Panc1 (cell line): ENCODE data around the gene KIF17. TPM values are rescaled to one million over a fixed set of nuclear protein-coding genes. Genes with fewer than 3 reads are reported as not detected.

Experiments used
- ATAC-seq: fragments of 200-7000 bp; cut with Tn5 transposase; 2 replicates; pipeline ENCODE4 v1.9.1; 2020; ENCODE audit warnings: mild to moderate bottlenecking, moderate library complexity
- BruUV-seq: library from RNA; stranded (reverse); fragments of 400-500 nt; replicated peaks from 2 replicates; lab custom pipeline; 2021; lab: Mats Ljungman, UMichigan
- CTCF ChIA-PET: fragments of 300-600 bp; sonication (Branson Sonifier 250); formaldehyde crosslinking; loops from one replicate; lab custom pipeline; 2022; ENCODE audit warnings: antibody characterized with exemption; lab: Charles Lee
- POLR2A ChIA-PET: fragments of 300-600 bp; sonication (Branson Sonifier 250); formaldehyde crosslinking; loops from one replicate; lab custom pipeline; 2022; ENCODE audit warnings: antibody characterized with exemption; lab: Charles Lee
- DNase-seq: peaks from one replicate; pipeline ENCODE4 v3.0.0-alpha.2; 2010; ENCODE audit warnings: low read depth, low spot score
- H3K27ac ChIP-seq: 2 replicates; pipeline ENCODE4 v1.5.1; 2011; ENCODE audit warnings: mild to moderate bottlenecking, low read length, inconsistent platforms
- H3K27me3 ChIP-seq: fragments of 200-500 bp; sonication (Bioruptor generic); 2 replicates; pipeline ENCODE4 v1.6.0; 2014; ENCODE audit warnings: low read length, inconsistent platforms; ENCODE audit not compliant: control insufficient read depth, insufficient read depth
- H3K36me3 ChIP-seq: fragments of 200-500 bp; sonication (Bioruptor generic); 2 replicates; pipeline ENCODE4 v1.5.1; 2014; ENCODE audit warnings: inconsistent platforms, mild to moderate bottlenecking, low read length, moderate library complexity; ENCODE audit not compliant: control insufficient read depth, insufficient read depth
- H3K4me1 ChIP-seq: 2 replicates; pipeline ENCODE4 v1.5.1; 2011; ENCODE audit warnings: inconsistent platforms, mild to moderate bottlenecking, low read length, moderate library complexity; ENCODE audit not compliant: control insufficient read depth, insufficient read depth
- H3K4me3 ChIP-seq, 2 experiments: 2 replicates each; pipeline ENCODE4 v1.5.1; 2011 to 2012; ENCODE audit warnings: low read depth in 2 of 2, low read length in 2 of 2, mild to moderate bottlenecking in 2 of 2, inconsistent platforms in 1 of 2, moderate library complexity in 1 of 2
- H3K9me3 ChIP-seq: fragments of 200-500 bp; sonication (Bioruptor generic); 2 replicates; pipeline ENCODE4 v1.5.1; 2014; ENCODE audit warnings: low read depth, mild to moderate bottlenecking, inconsistent platforms, low read length, moderate library complexity; ENCODE audit not compliant: control insufficient read depth, insufficient read depth
- POLR2AphosphoS5 ChIP-seq: IDR thresholded peaks from 2 replicates; pipeline ENCODE4 v1.6.1; 2012; ENCODE audit warnings: mild to moderate bottlenecking, low read depth, low read length, moderate library complexity
- SIN3A ChIP-seq: IDR thresholded peaks from 2 replicates; pipeline ENCODE4 v1.6.1; 2012; ENCODE audit warnings: low read depth, mild to moderate bottlenecking, low read length, moderate library complexity, borderline replicate concordance; ENCODE audit not compliant: insufficient read depth
- TCF7L2 ChIP-seq: IDR thresholded peaks from 2 replicates; pipeline ENCODE4 v1.6.1; 2011; ENCODE audit warnings: mild to moderate bottlenecking, low read depth, low read length, inconsistent platforms
- in situ Hi-C: cut with HindIII; loops from 2 replicates; pipeline ENCODE4 v1.10.0; 2016; ENCODE audit warnings: low sequenced_read_pairs, low pct_unique_long_range_greater_than_20kb
- intact Hi-C: fragments of 100-400 bp; cut with micrococcal nuclease; formaldehyde crosslinking; loops from one replicate; pipeline ENCODE4 v1.10.0; 2022; ENCODE audit not compliant: unreplicated experiment
- total RNA-seq: library from RNA; stranded (reverse); gene quantifications from one replicate; pipeline ENCODE4 v1.2.1, GENCODE V29; 2021; ENCODE audit not compliant: unreplicated experiment
- TF ChIP-seq, protein P1 (sequence below), 2 experiments: IDR thresholded peaks; 2 replicates each; pipeline ENCODE4 v1.6.1; 2011 to 2012; ENCODE audit warnings: low read depth in 2 of 2, control low read depth in 1 of 2, low read length in 1 of 2, mild to moderate bottlenecking in 1 of 2, moderate library complexity in 1 of 2; ENCODE audit not compliant: insufficient read depth in 1 of 2
- TF ChIP-seq, protein P2 (sequence below): fragments of 450-650 bp; IDR thresholded peaks from 2 replicates; pipeline ENCODE4 v1.5.1; 2017; ENCODE audit warnings: mild to moderate bottlenecking

Gene KIF17
- total RNA-seq, 1 experiment from 2014 or later: 3.9 TPM

DNA sequence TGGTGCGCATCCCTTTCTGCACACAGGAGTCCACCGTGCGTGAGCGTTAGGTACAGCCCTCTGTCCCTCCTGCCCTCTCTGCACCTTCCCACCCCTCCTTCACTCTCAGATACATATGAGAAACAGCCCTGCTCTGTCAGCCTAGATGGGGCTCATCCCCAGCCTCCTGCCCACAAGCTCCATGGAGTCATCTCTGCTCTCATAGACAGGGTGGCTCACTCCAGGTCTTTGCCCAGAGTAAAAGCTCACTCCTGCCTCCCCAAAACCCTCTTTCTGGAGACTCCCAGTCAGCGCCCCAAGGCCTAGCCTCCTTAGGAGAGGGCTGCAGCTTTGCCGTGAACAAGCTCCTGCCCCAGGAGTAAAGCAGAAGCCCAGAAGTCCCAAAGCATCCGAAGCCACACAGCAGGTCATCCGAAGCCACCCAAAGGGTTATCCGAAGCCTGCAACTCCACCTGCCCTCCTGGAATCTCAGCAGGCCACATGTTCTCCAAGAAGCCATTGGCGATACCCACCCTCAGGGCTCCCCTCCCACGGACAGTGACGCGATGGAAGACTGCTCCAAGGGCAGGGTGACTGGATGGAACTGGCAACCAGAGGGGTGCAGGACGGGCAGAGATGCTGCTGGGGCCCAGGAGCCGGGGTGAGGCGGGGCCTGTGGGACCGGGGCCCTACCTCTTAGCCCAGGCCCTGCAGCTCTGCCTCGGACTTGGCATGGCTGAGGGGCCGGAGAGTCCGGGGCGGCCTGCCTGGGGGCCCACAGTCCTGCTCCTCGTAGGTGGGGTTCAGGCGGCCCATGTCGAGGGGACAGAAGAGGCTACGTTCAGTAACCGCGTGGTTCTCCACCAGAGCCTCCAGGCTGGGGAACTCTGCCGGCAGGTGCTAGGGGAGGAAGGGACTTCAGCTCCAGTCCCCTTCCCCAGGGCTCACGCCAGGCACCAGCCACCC lies 3.6 kb upstream of the KIF17 start:
- H3K4me3 ChIP-seq: no peak overlapping the region
- DNase-seq (no peak), ATAC-seq (no peak)
- intact Hi-C loops (no loop called here), in situ Hi-C loops (no loop called here)
- ChIA-PET CTCF (no interaction called here), POLR2A (interaction anchor here (0.7 kb wide), 1 partner anchor 52 kb away, joined by 4 read pairs; no protein-coding TSS in a partner anchor)
- peaks cover 3% of the 10 kb centered on the region; the same call in 1 of the 2 replicates for H3K4me1 ChIP-seq
- H3K9me3 ChIP-seq: no peaks in the 10 kb centered on the region
- TF ChIP-seq SIN3A: no peak
- TF ChIP-seq, protein P1, sequence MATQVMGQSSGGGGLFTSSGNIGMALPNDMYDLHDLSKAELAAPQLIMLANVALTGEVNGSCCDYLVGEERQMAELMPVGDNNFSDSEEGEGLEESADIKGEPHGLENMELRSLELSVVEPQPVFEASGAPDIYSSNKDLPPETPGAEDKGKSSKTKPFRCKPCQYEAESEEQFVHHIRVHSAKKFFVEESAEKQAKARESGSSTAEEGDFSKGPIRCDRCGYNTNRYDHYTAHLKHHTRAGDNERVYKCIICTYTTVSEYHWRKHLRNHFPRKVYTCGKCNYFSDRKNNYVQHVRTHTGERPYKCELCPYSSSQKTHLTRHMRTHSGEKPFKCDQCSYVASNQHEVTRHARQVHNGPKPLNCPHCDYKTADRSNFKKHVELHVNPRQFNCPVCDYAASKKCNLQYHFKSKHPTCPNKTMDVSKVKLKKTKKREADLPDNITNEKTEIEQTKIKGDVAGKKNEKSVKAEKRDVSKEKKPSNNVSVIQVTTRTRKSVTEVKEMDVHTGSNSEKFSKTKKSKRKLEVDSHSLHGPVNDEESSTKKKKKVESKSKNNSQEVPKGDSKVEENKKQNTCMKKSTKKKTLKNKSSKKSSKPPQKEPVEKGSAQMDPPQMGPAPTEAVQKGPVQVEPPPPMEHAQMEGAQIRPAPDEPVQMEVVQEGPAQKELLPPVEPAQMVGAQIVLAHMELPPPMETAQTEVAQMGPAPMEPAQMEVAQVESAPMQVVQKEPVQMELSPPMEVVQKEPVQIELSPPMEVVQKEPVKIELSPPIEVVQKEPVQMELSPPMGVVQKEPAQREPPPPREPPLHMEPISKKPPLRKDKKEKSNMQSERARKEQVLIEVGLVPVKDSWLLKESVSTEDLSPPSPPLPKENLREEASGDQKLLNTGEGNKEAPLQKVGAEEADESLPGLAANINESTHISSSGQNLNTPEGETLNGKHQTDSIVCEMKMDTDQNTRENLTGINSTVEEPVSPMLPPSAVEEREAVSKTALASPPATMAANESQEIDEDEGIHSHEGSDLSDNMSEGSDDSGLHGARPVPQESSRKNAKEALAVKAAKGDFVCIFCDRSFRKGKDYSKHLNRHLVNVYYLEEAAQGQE (IDR thresholded peaks at IDR 0.05; ENCODE audit: insufficient read depth in 1 of 2, low read depth in 2 of 2, low read length in 1 of 2): no peak
- TF ChIP-seq TCF7L2: no peak
- TF ChIP-seq, protein P2, sequence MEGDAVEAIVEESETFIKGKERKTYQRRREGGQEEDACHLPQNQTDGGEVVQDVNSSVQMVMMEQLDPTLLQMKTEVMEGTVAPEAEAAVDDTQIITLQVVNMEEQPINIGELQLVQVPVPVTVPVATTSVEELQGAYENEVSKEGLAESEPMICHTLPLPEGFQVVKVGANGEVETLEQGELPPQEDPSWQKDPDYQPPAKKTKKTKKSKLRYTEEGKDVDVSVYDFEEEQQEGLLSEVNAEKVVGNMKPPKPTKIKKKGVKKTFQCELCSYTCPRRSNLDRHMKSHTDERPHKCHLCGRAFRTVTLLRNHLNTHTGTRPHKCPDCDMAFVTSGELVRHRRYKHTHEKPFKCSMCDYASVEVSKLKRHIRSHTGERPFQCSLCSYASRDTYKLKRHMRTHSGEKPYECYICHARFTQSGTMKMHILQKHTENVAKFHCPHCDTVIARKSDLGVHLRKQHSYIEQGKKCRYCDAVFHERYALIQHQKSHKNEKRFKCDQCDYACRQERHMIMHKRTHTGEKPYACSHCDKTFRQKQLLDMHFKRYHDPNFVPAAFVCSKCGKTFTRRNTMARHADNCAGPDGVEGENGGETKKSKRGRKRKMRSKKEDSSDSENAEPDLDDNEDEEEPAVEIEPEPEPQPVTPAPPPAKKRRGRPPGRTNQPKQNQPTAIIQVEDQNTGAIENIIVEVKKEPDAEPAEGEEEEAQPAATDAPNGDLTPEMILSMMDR: no peak
- no peak for TF ChIP-seq POLR2AphosphoS5
- H3K36me3 ChIP-seq: no peaks in the 10 kb centered on the region
- no TSS peak for BruUV-seq
- H3K27me3 ChIP-seq: no peaks in the 10 kb centered on the region
- no peak overlapping the region for H3K27ac ChIP-seq

DNA sequence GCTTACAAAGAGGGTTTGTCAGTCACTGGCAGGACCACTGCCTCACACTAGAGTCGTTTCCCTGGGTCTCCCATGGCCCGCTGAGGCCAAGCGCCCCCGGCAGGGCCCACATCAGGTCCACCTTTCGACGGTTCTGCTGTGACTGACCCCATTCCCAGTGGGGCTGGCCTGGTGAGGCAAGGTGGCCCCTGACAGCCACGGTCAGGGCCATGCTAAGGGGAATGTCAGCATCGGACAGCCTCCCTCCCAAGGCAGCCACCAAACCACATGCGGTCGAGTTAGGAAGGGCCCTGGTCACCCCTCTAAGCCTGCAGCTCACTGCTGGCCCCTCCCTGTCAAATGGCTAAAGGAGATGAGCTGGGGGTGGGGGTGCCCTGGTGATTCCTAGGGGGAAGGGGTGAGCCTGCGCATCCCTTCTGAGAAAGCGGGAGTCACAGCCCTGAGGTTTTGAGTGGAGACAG lies 2.9 kb upstream of the KIF17 start:
- no peak for DNase-seq
- in situ Hi-C loops: no loop called here
- no peak overlapping the region for H3K4me3 ChIP-seq
- ChIA-PET CTCF (no interaction called here), POLR2A (interaction anchor here (0.7 kb wide), 1 partner anchor 51 kb away, joined by 4 read pairs; no protein-coding TSS in a partner anchor)
- H3K4me1 ChIP-seq: peaks cover 3% of the 10 kb centered on the region; the same call in 1 of the 2 replicates
- H3K36me3 ChIP-seq: no peaks in the 10 kb centered on the region
- no peaks in the 10 kb centered on the region for H3K9me3 ChIP-seq
- TF ChIP-seq TCF7L2 (no peak), SIN3A (no peak), POLR2AphosphoS5 (no peak)
- TF ChIP-seq, protein P2: no peak
- TF ChIP-seq, protein P1 (IDR thresholded peaks at IDR 0.05; ENCODE audit: insufficient read depth in 1 of 2, low read depth in 2 of 2, low read length in 1 of 2): no peak
- ATAC-seq: no peak
- no TSS peak for BruUV-seq
- H3K27ac ChIP-seq: no peak overlapping the region
- H3K27me3 ChIP-seq: no peaks in the 10 kb centered on the region
- intact Hi-C loops: no loop called here
